ENCODE results near the gene PDZD2. TPM values are rescaled to one million over a fixed set of nuclear protein-coding genes. Genes with fewer than 3 reads are reported as not detected.
A peak's percentile ranks its signal among the peaks of the same experiment; 100 is the strongest.

PDZD2 gene
- total RNA-seq, 1 experiment from 2014 or later, result 2.2 TPM

DNA sequence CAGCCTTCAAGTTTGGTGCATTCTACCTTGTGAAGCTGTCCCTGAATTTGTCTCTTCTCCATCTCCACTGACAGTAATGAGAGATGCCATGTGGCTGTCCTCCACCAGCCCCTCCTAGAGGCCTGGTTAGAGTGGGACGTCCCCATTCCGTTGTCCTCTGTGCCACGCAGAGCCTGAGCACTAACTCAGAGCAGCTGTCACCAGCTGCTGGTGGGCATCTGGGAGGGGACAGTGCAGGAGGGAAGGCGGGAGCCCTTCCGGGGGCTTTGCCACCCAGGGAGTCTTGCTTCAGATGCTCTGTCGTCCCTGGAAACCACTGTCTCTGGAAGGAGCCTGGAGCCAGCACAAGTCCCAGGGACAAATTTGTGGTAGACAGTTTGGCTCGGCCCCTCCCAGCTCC is 78.6 kb downstream of the PDZD2 start:
- Histone ChIP-seq H3K4me1 (ENCODE audit: insufficient read depth, low read length, poor library complexity, severe bottlenecking) (peaks cover 7% of the 10 kb centered on the region), H3K27ac (ENCODE audit: low read depth, low read length, poor library complexity, severe bottlenecking) (no peak overlapping the region), H3K36me3 (ENCODE audit: insufficient read depth, low read length, poor library complexity, severe bottlenecking) (no peaks in the 10 kb centered on the region), H3K4me3 (ENCODE audit: low read depth, low read length, poor library complexity, severe bottlenecking) (no peak overlapping the region), H3K9me3 (ENCODE audit: low read depth, low read length, poor library complexity, severe bottlenecking) (no peaks in the 10 kb centered on the region), H3K27me3 (replicated peaks; ENCODE audit: insufficient read depth, low read depth, low read length, poor library complexity) (no peaks in the 10 kb centered on the region)
- DNase-seq (ENCODE audit: low spot score), result peak; percentile 42
- no peak for TF ChIP-seq CTCF (conservative IDR thresholded peaks at IDR 0.05; ENCODE audit: low read depth, low read length)
- TF ChIP-seq EZH2 (IDR thresholded peaks at IDR 0.05; ENCODE audit: borderline replicate concordance, low read depth, low read length, poor library complexity, severe bottlenecking), result no peak
- BruUV-seq (replicated peaks), result no TSS peak
- ChIA-PET POLR2A (ENCODE audit: low non-redundant PET) (no interaction called here), CTCF (no interaction called here)
- intact Hi-C loops (cut with micrococcal nuclease; ENCODE audit: unreplicated experiment), result no loop called here

GRCh38 chr5:31720004-31720403 is 81.1 kb downstream of the PDZD2 start:
- Histone ChIP-seq H3K4me1 (ENCODE audit: insufficient read depth, low read length, poor library complexity, severe bottlenecking) (peaks cover 7% of the 10 kb centered on the region), H3K4me3 (ENCODE audit: low read depth, low read length, poor library complexity, severe bottlenecking) (no peak overlapping the region), H3K27ac (ENCODE audit: low read depth, low read length, poor library complexity, severe bottlenecking) (no peak overlapping the region), H3K36me3 (ENCODE audit: insufficient read depth, low read length, poor library complexity, severe bottlenecking) (no peaks in the 10 kb centered on the region), H3K9me3 (ENCODE audit: low read depth, low read length, poor library complexity, severe bottlenecking) (no peaks in the 10 kb centered on the region), H3K27me3 (replicated peaks; ENCODE audit: insufficient read depth, low read depth, low read length, poor library complexity) (no peaks in the 10 kb centered on the region)
- DNase-seq (ENCODE audit: low spot score), result no peak
- BruUV-seq (replicated peaks), result no TSS peak
- intact Hi-C loops (cut with micrococcal nuclease; ENCODE audit: unreplicated experiment), result no loop called here
- ChIA-PET POLR2A (ENCODE audit: low non-redundant PET) (no interaction called here), CTCF (no interaction called here)
- TF ChIP-seq CTCF (conservative IDR thresholded peaks at IDR 0.05; ENCODE audit: low read depth, low read length) (no peak), EZH2 (IDR thresholded peaks at IDR 0.05; ENCODE audit: borderline replicate concordance, low read depth, low read length, poor library complexity, severe bottlenecking) (no peak)

- CTCF ChIA-PET, result no interaction called here
- intact Hi-C loops (cut with micrococcal nuclease; ENCODE audit: unreplicated experiment), result no loop called here
Measured at GRCh38 chr5:31720811-31721345, 81.9 kb downstream of the PDZD2 start.

More at GRCh38 chr5:31720811-31721345, 81.9 kb downstream of the PDZD2 start:
- Histone ChIP-seq H3K27ac (ENCODE audit: low read depth, low read length, poor library complexity, severe bottlenecking) (no peak overlapping the region), H3K27me3 (replicated peaks; ENCODE audit: insufficient read depth, low read depth, low read length, poor library complexity) (no peaks in the 10 kb centered on the region), H3K9me3 (ENCODE audit: low read depth, low read length, poor library complexity, severe bottlenecking) (no peaks in the 10 kb centered on the region), H3K4me1 (ENCODE audit: insufficient read depth, low read length, poor library complexity, severe bottlenecking) (peaks cover 7% of the 10 kb centered on the region), H3K36me3 (ENCODE audit: insufficient read depth, low read length, poor library complexity, severe bottlenecking) (no peaks in the 10 kb centered on the region), H3K4me3 (ENCODE audit: low read depth, low read length, poor library complexity, severe bottlenecking) (no peak overlapping the region)
- no peak for DNase-seq (ENCODE audit: low spot score)
- POLR2A ChIA-PET (ENCODE audit: low non-redundant PET), result no interaction called here
- TF ChIP-seq EZH2 (IDR thresholded peaks at IDR 0.05; ENCODE audit: borderline replicate concordance, low read depth, low read length, poor library complexity, severe bottlenecking), result no peak
- no peak for TF ChIP-seq CTCF (conservative IDR thresholded peaks at IDR 0.05; ENCODE audit: low read depth, low read length)
- BruUV-seq (replicated peaks), result no TSS peak
